HuH-7 (cell line): ENCODE results near the gene USH1G.
"Not testable (repeated sequence)": the region's sequence is repeated elsewhere in the genome, so short reads cannot be mapped to it uniquely, and the experiment has no call there.

ENCODE experiments used
- DNase-seq: peaks from one replicate; pipeline ENCODE4 v3.0.0; 2011; ENCODE audit warnings: low spot score

Gene USH1G

DNA sequence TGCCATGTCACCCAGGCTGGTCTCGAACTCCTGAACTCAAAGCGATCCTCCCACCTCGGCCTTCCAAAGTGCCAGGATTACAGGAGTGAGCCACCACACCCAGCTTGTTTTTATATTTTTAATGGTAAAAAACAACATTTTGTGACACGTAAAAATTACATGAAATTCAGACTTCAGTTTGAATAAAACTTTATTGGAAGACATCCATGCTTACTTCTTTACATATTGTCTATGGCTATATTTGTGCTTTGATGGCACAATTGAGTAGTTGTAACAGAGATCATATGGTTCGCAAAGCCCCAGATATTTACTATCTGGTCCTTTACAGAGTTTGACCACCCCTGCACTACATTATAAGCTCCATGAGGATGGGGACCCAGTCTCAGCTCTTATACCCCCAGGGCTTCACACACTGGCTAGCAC lies 48.4 kb downstream of the USH1G start:
- DNase-seq, result no peak

DNA sequence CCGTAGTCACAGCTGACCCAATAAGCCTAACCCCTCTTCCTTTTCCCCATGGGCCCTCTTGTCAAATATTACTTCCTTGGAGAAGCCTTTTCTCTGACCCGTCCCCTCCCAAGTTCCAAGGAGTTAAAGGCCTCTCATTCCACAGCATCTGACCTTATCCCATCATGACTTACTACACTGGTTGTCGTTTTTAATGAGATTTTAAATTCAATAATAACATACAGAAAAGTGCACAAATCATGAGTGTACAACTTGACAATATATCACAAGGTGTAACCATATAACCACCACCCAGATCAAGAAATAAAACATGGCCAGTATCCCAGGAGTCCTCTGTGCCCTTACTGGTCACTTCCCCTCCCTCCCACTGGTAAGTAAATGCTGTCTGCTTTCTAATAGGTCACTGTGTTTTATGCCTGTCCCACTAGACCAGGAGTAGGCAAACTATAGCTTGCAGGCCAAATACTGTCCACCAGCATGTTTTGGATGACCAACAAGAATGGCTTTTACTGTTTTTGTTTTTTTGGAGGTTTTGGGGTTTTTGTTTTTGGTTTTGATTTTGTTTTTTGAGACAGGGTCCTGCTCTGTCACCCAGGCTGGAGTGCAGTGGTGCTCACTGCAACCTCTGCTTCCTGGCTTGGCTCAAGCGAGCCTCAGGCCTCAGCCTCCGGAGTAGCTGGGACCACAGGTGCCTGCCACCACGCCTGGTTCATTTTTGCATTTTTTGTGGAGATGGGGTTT lies 49.0 kb downstream of the USH1G start:
- peak; percentile 79 for DNase-seq

DNA sequence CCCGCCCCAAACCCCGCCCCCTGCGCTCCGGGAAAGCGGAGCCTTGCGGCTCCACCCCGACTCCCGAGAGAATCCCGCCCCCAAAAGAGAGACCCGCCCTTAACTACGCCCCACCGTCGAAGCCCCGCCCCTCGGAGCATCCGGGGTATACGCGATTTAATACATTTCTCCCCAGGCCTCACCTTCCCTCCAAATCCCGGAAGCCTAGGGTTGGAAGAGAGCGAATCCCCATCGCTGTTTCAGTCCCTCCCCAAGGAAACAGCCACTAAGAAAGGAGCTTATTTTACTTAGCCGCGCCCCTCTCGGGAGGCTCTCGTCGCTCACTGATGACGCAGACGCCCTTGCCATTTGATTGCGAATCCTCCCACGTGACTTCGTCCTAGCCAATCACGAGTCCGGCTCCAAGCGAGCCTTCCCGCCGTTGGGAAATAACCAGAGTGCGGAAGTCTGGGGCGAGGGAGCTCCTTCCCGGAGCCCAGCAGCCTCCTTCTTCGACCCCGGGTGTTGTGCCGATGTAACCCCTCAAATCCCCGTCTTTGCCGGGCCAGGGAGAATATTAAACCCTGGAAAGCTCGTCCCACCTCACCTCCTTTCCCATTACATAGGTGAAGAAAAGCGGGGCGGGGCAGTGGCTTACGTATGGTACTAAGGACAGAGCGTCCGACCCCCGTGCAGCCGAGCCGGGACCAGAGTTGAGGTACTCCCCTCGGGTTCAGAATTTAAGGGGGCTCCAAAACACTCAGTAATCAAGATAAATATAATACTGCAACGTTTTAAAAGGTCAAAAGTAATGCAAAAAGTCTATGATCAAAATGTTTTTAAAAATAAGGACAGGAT lies 49.8 kb downstream of the USH1G start:
- DNase-seq, result peak; percentile 100

DNA sequence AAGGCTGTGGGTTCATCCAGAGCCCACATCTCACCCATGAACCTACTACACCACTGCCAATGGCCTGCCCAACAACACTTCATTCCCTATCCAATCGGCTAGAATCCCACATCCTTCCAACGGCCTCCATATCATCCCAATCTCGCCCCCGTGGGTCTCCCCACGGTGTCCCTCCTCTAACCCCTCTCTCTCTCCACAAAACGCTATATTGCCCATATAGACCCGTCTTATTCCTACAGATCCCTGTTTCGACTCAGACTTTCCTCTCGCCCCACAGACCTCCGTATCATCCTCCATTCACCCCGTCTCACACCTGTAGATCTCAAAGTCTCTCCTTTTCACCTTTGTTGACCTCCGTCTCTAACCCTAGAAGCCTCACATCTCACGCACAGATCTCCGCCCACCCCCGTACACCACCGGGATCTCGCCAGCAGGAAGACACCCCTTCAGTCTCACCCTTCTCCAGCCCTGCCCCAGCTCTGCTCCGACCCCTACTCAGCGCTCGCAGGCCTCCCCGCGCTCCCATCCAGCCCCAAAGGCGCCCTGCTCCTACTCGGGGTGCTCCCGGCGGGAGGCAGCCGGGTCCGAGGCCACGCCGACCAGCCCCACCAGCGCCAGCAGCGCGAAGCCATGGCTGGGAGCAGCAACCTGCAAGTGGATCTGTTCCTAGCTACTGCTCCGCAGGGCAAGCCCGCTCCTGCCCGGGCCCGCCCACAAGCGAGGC lies 50.6 kb downstream of the USH1G start, which contains the start of gene FDXR:
Gene FDXR, minus strand, starts transcription at position 682 of the 724 bp plus-strand sequence. Its CDS starts 50 bp downstream, at position 632.
- DNase-seq, result no peak

DNA sequence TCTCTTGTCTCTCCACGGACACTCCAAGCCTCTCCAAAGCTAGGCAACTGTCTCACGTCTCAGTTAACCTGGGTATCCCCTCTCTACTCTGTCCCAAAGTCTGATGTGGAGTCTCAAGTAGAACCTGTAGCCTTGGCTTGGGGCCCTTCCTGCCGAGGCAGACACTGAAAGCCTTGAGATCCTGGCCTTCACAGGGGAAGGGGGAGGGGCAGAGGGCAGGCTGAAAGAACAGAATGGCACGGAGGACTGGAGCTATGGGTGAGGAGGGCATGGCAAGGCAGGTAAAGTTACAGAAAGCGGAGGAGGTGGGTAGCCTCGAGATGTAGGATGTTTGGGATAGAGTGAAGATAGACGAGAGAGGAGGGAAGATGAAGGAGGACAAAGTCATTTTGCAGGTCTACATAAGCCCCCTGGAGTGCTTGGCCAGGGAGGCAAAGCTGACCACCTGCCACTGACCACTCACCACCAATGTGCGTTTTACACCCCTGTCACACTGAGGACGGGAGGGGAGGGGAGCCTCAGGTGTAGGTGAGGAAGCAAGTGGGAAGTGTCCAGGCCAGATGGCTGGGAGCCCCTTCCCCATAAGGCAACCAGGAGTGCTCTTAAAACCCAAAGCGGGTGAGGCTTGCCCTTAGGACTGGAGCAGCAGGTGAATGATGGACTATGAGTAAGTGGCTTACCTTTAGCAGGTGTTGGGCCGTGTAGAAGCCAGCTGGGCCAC lies 51.5 kb downstream of the USH1G start:
- DNase-seq, result no peak

DNA sequence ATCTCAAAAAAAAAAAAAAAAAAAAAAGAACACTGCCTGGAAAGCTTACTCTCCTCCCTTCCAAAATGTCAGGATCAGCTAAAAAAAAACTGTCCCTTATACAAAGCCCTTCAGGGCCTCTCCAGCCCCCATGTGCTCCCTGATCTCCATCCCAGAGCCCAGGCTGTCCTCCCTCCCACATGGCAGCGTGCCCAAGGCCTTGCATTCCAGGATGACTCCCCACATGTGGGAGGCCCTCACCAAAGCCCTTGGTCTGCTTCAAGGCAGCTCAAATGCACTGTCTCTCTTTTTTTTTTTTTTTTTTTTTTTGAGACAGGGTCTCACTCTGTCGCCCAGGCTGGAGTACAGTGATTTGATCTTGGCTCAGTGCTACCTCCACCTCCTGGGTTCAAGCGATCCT lies 52.5 kb downstream of the USH1G start:
- no peak for DNase-seq

DNA sequence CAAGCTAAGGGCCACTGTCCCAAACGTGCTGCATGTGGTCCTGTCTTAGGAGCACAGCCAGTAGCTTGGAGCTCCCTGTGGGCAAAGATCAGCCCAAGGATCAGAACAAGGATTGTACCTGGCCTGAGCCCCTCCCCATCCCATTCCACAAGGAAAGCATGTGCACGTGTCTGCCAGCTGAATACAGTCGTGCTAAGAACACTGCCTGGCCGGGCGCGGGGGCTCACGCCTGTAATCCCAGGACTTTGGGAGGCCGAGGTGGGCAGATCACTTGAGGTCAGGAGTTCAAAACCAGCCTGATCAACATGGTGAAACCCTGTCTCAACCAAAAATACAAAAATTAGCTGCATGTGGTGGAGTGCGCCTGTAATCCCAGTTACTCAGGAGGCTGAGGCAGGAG lies 53.0 kb downstream of the USH1G start:
- DNase-seq, result not testable (repeated sequence)

DNA sequence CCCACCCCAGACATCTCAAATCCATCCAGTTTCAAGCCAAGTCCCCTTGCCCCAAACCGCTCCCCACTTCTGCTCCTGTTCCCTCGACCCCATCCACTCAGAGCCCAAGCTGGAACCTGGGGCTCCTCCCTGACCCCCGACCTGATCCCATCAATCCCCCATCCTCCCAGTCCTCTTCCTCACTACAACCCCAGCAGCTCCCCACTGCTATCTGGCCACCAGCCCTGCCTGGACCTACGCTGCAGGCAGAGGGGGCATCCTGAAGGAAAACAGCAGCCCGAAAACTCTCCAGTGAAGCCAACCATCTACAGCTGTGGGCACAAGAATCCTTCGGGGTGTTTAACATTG lies 54.2 kb downstream of the USH1G start:
- DNase-seq, result no peak

DNA sequence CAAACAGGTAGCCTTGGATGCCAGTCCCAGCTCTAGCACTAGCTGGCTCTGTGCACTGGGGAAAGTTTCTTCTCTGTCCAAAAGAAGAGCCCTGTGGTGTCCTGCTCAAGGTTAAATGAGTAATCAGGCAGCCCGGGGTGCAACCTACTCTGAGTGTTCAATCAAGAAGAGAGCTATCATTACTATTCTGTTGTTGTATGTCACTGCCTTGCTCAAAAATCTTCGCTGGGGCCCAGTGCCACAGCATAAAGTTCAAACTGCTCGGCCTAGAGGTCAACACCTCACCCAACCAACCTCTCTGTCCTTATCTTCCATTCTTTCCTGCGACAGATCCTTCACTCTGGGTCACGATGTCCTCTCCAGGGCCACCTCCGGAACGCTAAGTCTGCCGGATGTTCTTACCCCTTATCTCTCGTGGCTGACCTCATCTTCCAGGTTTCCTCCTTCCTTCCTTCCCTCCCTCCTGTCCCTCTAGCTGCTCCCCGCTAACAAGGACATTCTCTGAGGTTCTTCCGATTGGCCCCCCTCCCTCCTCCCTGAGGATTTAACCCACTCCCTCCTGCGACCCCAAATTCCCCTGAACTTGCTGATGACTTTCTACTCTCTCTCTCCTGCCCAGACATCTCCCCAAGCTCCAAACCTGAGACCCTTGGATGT lies 54.7 kb downstream of the USH1G start:
- DNase-seq, result no peak

DNA sequence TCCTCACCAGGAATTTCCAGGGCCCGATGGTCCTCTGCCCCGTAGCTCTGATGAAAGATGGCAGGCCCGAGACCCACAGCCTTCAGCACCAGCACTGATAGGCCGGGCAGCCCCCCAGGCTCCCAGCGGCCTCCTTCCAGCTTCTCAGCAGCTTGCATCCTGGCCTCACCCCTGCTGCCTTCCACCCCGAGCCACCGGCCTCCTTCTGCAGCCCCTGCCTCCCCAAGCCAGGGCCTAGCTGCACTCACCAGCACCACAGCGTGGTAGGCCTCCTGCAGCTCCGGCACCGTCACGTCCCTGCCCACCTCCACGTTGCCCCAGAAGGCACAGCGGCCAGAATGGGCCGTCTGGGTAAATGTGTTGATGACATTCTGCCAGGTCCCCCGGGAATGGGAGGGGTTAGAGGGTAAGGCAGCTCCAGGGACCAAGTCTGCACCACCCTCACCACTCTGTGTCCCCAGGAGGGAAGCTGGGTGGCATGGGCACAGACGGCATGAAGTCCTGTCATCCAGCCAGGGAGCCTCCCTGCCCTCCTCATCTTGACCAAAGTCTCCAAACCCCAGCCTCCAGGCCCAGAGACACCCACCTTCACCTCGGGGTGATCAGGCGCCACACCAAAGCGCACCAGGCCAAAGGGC lies 56.7 kb downstream of the USH1G start:
- DNase-seq, result no peak
